GM12864 (cell line): ENCODE data around the gene ERC1.
"Not testable (repeated sequence)": the region's sequence is repeated elsewhere in the genome, so short reads cannot be mapped to it uniquely, and the experiment has no call there.

Source experiments
- DNase-seq: peaks from one replicate; pipeline ENCODE4 v3.0.0-alpha.2; 2011; ENCODE audit warnings: low read depth
- H3K4me3 ChIP-seq: 2 replicates; pipeline ENCODE4 v1.5.1; 2011; ENCODE audit warnings: mild to moderate bottlenecking, low read depth, low read length, control low read depth
- CTCF ChIP-seq: IDR thresholded peaks from 2 replicates; pipeline ENCODE4 v1.5.1; 2011; ENCODE audit warnings: low read depth, mild to moderate bottlenecking, moderate library complexity, low read length, control low read depth, inconsistent platforms; ENCODE audit errors: missing control alignments

ERC1 gene

GRCh38 chr12:1130164-1130563 lies 139.1 kb downstream of the ERC1 start:
- H3K4me3 ChIP-seq, result no peak overlapping the region
- DNase-seq, result no peak
- TF ChIP-seq CTCF, result no peak

GRCh38 chr12:1130571-1130970 lies 139.5 kb downstream of the ERC1 start:
- TF ChIP-seq CTCF, result no peak
- H3K4me3 ChIP-seq, result no peak overlapping the region
- DNase-seq, result no peak

GRCh38 chr12:1131811-1132224 lies 140.8 kb downstream of the ERC1 start:
- no peak for TF ChIP-seq CTCF
- no peak overlapping the region for H3K4me3 ChIP-seq
- DNase-seq, result no peak

GRCh38 chr12:1132311-1132710 lies 141.3 kb downstream of the ERC1 start:
- no peak for TF ChIP-seq CTCF
- H3K4me3 ChIP-seq, result no peak overlapping the region
- no peak for DNase-seq

- no peak for TF ChIP-seq CTCF
- no peak overlapping the region for H3K4me3 ChIP-seq
- DNase-seq, result no peak
Observed at GRCh38 chr12:1138691-1139090, 147.7 kb downstream of the ERC1 start.

GRCh38 chr12:1146758-1147157 lies 155.7 kb downstream of the ERC1 start:
- H3K4me3 ChIP-seq, DNase-seq: not testable (repeated sequence)

GRCh38 chr12:1147821-1148220 lies 156.8 kb downstream of the ERC1 start:
- TF ChIP-seq CTCF, result no peak
- H3K4me3 ChIP-seq, result no peak overlapping the region
- DNase-seq, result no peak

- no peak for DNase-seq
- no peak for TF ChIP-seq CTCF
- H3K4me3 ChIP-seq, result no peak overlapping the region
Observed at GRCh38 chr12:1157046-1157445, 166.0 kb downstream of the ERC1 start.
